ENCODE results near the gene CST8. TPM values are rescaled to one million over a fixed set of nuclear protein-coding genes. Genes with fewer than 3 reads are reported as not detected.

The CST8 gene
- polyA plus RNA-seq, 2 of the 4 experiments (the other 2 are of a cell fraction), result not detected

DNA sequence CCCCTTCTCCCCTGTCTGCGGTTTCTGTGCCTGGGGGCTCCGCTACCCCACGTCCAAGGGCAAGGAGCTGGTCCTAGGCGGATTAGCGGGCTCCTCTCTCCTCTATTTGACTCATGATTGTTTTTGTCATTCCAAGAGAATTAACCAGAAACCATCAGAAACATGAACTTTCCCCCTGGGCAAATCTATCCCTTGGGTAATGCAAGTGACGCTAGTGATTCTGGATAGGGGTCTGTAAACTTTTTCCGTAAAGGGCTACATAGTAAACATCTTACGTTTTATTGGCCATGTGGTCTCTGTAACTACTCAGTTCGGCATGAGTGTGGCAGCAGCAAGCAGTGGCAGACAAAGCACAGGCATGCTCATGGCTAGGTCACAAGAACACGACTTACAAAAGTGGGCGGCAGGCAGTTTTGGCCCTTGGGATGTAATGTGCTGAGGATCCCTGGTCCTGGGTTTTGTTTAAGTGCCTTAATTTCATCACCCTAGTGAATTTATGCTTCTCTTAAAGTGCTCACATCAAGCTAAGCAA is 38.9 kb upstream of the CST8 start:
- FAIRE-seq (no peak), DNase-seq (ENCODE audit: low read depth in 1 of 2, low spot score in 1 of 2) (no peak), ATAC-seq (no peak)
- TF ChIP-seq HOXA7 (CRISPR knock-in tag; IDR thresholded peaks at IDR 0.05) (no peak), CTCF (IDR thresholded peaks at IDR 0.05) (no peak), FOSL2 (IDR thresholded peaks at IDR 0.05) (no peak), FOSL2 (CRISPR knock-in tag; IDR thresholded peaks at IDR 0.05) (no peak), PHF8 (IDR thresholded peaks at IDR 0.05; ENCODE audit: borderline replicate concordance, low read depth) (no peak), RNF2 (IDR thresholded peaks at IDR 0.05; ENCODE audit: borderline replicate concordance, low read depth) (no peak), JUNB (IDR thresholded peaks at IDR 0.05) (no peak), HOXB5 (CRISPR knock-in tag; IDR thresholded peaks at IDR 0.05) (no peak), BCL3 (IDR thresholded peaks at IDR 0.05) (no peak), REST (IDR thresholded peaks at IDR 0.05) (no peak), CHD2 (IDR thresholded peaks at IDR 0.05; ENCODE audit: low read length, partially characterized antibody) (no peak), SREBF2 (IDR thresholded peaks at IDR 0.05) (no peak), TP53 (CRISPR knock-in tag; IDR thresholded peaks at IDR 0.05) (no peak), ATOH8 (CRISPR knock-in tag; IDR thresholded peaks at IDR 0.05; ENCODE audit: low read depth) (no peak), MAFK (IDR thresholded peaks at IDR 0.05; ENCODE audit: partially characterized antibody) (no peak), SMC3 (IDR thresholded peaks at IDR 0.05) (no peak)
- ChIA-PET CTCF (interaction anchor here (0.7 to 2.6 kb wide), 5 partner anchors 8 to 155 kb away, joined by 3 to 18 read pairs (median 3); no protein-coding TSS in a partner anchor), POLR2A (no interaction called here)
- H3K4me2 ChIP-seq, result no peak overlapping the region
- 0 out of 3 replicates have a peak, but pooled peaks cover 2% of the 10 kb centered on the region for H3K9me3 ChIP-seq
- H3K4me3 ChIP-seq, result no peak overlapping the region
- no peak overlapping the region for H3K27ac ChIP-seq
- WGBS (ENCODE audit: missing lambda C conversion rate), result 49% methylated on average over 11 of the region's 11 CpGs
- H3K4me1 ChIP-seq, result no peaks in the 10 kb centered on the region

DNA sequence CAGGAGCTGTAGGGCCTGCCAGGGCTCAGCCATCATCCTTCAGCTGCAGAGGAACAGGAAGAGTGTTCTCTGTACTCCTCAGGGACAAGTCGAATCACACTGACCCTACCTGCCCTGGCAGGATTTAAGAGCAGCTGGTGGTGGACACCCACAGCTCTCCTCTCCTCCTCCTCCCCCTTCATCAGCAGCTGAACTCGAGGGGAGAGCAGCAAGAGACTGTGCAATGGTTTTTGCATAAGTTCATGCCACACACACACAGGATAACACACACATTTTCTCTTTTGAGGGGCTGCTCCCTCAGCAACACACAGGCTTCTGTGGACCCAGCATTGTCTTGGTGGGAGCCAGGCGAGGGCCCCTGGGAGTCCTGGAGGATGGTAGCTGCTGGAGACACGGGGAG is 38.1 kb upstream of the CST8 start, which contains the start of gene CST11:
TSS of gene CST11 (minus strand) at position 101 of the 400 bp plus-strand sequence. CDS start at position 36, 65 bp downstream.
- ChIA-PET CTCF (interaction anchor here (0.8 to 2.6 kb wide), 4 partner anchors 8 to 154 kb away, joined by 3 to 18 read pairs (median 3); no protein-coding TSS in a partner anchor), POLR2A (no interaction called here)
- FAIRE-seq (no peak), ATAC-seq (no peak), DNase-seq (ENCODE audit: low read depth in 1 of 2, low spot score in 1 of 2) (no peak)
- no peaks in the 10 kb centered on the region for H3K4me1 ChIP-seq
- WGBS (ENCODE audit: missing lambda C conversion rate), result 26% methylated on average over 3 of the region's 4 CpGs
- H3K4me2 ChIP-seq, result no peak within 1 kb of the TSS
- H3K4me3 ChIP-seq, result no peak within 1 kb of the TSS
- TF ChIP-seq HOXA7 (CRISPR knock-in tag; IDR thresholded peaks at IDR 0.05), result no peak
- TF ChIP-seq ZNF302 (CRISPR knock-in tag; IDR thresholded peaks at IDR 0.05), result no peak
- no peak for TF ChIP-seq BHLHE40 (IDR thresholded peaks at IDR 0.05; ENCODE audit: low read depth, low read length)
- no peak for TF ChIP-seq RAD21 (conservative IDR thresholded peaks at IDR 0.05 in 1 of 2, IDR thresholded peaks at IDR 0.05 in 1 of 2)
- no peak within 1 kb of the TSS for H3K27ac ChIP-seq
- 0 out of 3 replicates have a peak, but pooled peaks cover 2% of the 10 kb centered on the region for H3K9me3 ChIP-seq

All from A549 (cell line).